PFSK-1 (cell line): ENCODE measurements around the gene DEF6.

Experiments used
- FOXP2 ChIP-seq: optimal IDR thresholded peaks from 2 replicates; pipeline ENCODE3; 2011; ENCODE audit warnings: borderline replicate concordance, control low read depth, inconsistent platforms; ENCODE audit not compliant: insufficient read depth; ENCODE audit errors: extremely low read length, extremely low read depth
- POLR2AphosphoS5 ChIP-seq: IDR thresholded peaks from 2 replicates; pipeline ENCODE4 v1.6.1; 2012; ENCODE audit warnings: low read depth, mild to moderate bottlenecking, control low read depth, low read length, moderate library complexity
- REST ChIP-seq, 2 experiments: IDR thresholded peaks; 2 replicates each; pipeline versions ENCODE4 v1.6.1 to v1.8.0; 2011 to 2012; ENCODE audit warnings: low read depth in 2 of 2, low read length in 2 of 2, control low read depth in 1 of 2, inconsistent platforms in 1 of 2, mild to moderate bottlenecking in 1 of 2, moderate library complexity in 1 of 2; ENCODE audit not compliant: insufficient read depth in 1 of 2
- SIN3A ChIP-seq: IDR thresholded peaks from 2 replicates; pipeline ENCODE4 v1.6.1; 2012; ENCODE audit warnings: mild to moderate bottlenecking, low read length, moderate library complexity, borderline replicate concordance; ENCODE audit not compliant: insufficient read depth
- TAF1 ChIP-seq: IDR thresholded peaks from 2 replicates; pipeline ENCODE4 v1.6.1; 2012; ENCODE audit warnings: low read length, control low read depth, borderline replicate concordance; ENCODE audit not compliant: insufficient read depth

The DEF6 gene

GRCh38 chr6:35318196-35319171, 20.9 kb downstream of the DEF6 start:
- TF ChIP-seq SIN3A (no peak), REST (IDR thresholded peaks at IDR 0.05; ENCODE audit: insufficient read depth in 1 of 2, low read depth in 2 of 2, low read length in 2 of 2) (no peak), TAF1 (peak; percentile 80; the same call in 1 of the 2 replicates), POLR2AphosphoS5 (peak; percentile 79), FOXP2 (peak; percentile 39)

- TF ChIP-seq POLR2AphosphoS5 = no peak
- TF ChIP-seq REST (IDR thresholded peaks at IDR 0.05; ENCODE audit: insufficient read depth in 1 of 2, low read depth in 2 of 2, low read length in 2 of 2) = no peak
- TF ChIP-seq TAF1 = no peak
- no peak for TF ChIP-seq SIN3A
- no peak for TF ChIP-seq FOXP2
Measured at GRCh38 chr6:35319346-35320030, 21.9 kb downstream of the DEF6 start.

- TF ChIP-seq REST (IDR thresholded peaks at IDR 0.05; ENCODE audit: insufficient read depth in 1 of 2, low read depth in 2 of 2, low read length in 2 of 2) (no peak), TAF1 (no peak), FOXP2 (no peak)
Measured at GRCh38 chr6:35320031-35320410, 22.4 kb downstream of the DEF6 start.

GRCh38 chr6:35321091-35321490, 23.5 kb downstream of the DEF6 start:
- TF ChIP-seq REST (IDR thresholded peaks at IDR 0.05; ENCODE audit: insufficient read depth in 1 of 2, low read depth in 2 of 2, low read length in 2 of 2) (no peak), POLR2AphosphoS5 (no peak), FOXP2 (no peak), SIN3A (no peak), TAF1 (no peak)
